HG03565 (cell line): ENCODE measurements around the gene SEC14L2.

Experiments
- ATAC-seq: cut with Tn5 transposase; IDR thresholded peaks from one replicate; pipeline ENCODE4 v1.9.1; 2021; ENCODE audit warnings: mild to moderate bottlenecking, moderate library complexity; ENCODE audit not compliant: unreplicated experiment

SEC14L2 gene

GRCh38 chr22:30396871-30397655, at the start of gene SEC14L2:
Gene SEC14L2, plus strand, starts transcription at chr22:30397018. Its CDS starts 99 bp downstream, at chr22:30397117.
- ATAC-seq, result no peak

GRCh38 chr22:30347255-30347892, 49.4 kb upstream of the SEC14L2 start:
- ATAC-seq, result no peak

- ATAC-seq, result no peak
These were observed 48.4 kb upstream of the SEC14L2 start for GRCh38 chr22:30348404-30348803.

- no peak for ATAC-seq
These were observed 48.0 kb upstream of the SEC14L2 start for GRCh38 chr22:30348809-30349208.

GRCh38 chr22:30351226-30351625, 45.6 kb upstream of the SEC14L2 start:
- ATAC-seq, result no peak

- no peak for ATAC-seq
These were observed 42.2 kb upstream of the SEC14L2 start for GRCh38 chr22:30354644-30355043.

GRCh38 chr22:30356449-30357235, 40.2 kb upstream of the SEC14L2 start, which contains the start of the genes CCDC157 and SF3A1:
Gene CCDC157, plus strand, starts transcription at chr22:30357007. Its CDS starts 8,994 bp downstream, at chr22:30366001.
Gene SF3A1, minus strand, starts transcription at chr22:30356894. Its CDS starts 102 bp downstream, at chr22:30356792.
- peak; percentile 84 for ATAC-seq

- no peak for ATAC-seq
These were observed 39.6 kb upstream of the SEC14L2 start for GRCh38 chr22:30357236-30357570.

- ATAC-seq, result no peak
These were observed 39.1 kb upstream of the SEC14L2 start for GRCh38 chr22:30357650-30358215.

- ATAC-seq, result no peak
These were observed 38.3 kb upstream of the SEC14L2 start for GRCh38 chr22:30358541-30358940.

- ATAC-seq, result no peak
These were observed 34.7 kb upstream of the SEC14L2 start for GRCh38 chr22:30361916-30362650.

- no peak for ATAC-seq
These were observed 34.1 kb upstream of the SEC14L2 start for GRCh38 chr22:30362651-30363281.

GRCh38 chr22:30365891-30366290, 30.9 kb upstream of the SEC14L2 start:
- ATAC-seq, result no peak

GRCh38 chr22:30368420-30368819, 28.4 kb upstream of the SEC14L2 start:
- ATAC-seq, result no peak

GRCh38 chr22:30370641-30371230, 26.1 kb upstream of the SEC14L2 start:
- no peak for ATAC-seq

GRCh38 chr22:30371321-30371720, 25.5 kb upstream of the SEC14L2 start:
- no peak for ATAC-seq

GRCh38 chr22:30371981-30372380, 24.8 kb upstream of the SEC14L2 start:
- no peak for ATAC-seq

GRCh38 chr22:30372915-30373314, 23.9 kb upstream of the SEC14L2 start:
- no peak for ATAC-seq
